Ishikawa (cell line): ENCODE data around the gene BZW2.

ENCODE experiments used
- CEBPB ChIP-seq: IDR thresholded peaks from 2 replicates; pipeline ENCODE4 v1.6.1; 2012
- CREB1 ChIP-seq: IDR thresholded peaks from 2 replicates; pipeline ENCODE4 v1.6.1; 2012; ENCODE audit warnings: low read depth
- EGR1 ChIP-seq: IDR thresholded peaks from 2 replicates; pipeline ENCODE4 v1.6.1; 2012
- EP300 ChIP-seq: IDR thresholded peaks from 2 replicates; pipeline ENCODE4 v1.6.1; 2012; ENCODE audit warnings: borderline replicate concordance
- FOXM1 ChIP-seq: IDR thresholded peaks from 2 replicates; pipeline ENCODE4 v1.6.1; 2012; ENCODE audit warnings: low read depth, borderline replicate concordance
- NFIC ChIP-seq: IDR thresholded peaks from 2 replicates; pipeline ENCODE4 v1.6.1; 2012
- RAD21 ChIP-seq: IDR thresholded peaks from 2 replicates; pipeline ENCODE4 v1.6.1; 2012; ENCODE audit warnings: low read depth
- TAF1 ChIP-seq: IDR thresholded peaks from 2 replicates; pipeline ENCODE4 v1.6.1; 2012; ENCODE audit warnings: low read depth, mild to moderate bottlenecking
- TCF12 ChIP-seq: IDR thresholded peaks from 2 replicates; pipeline ENCODE4 v1.6.1; 2012; ENCODE audit warnings: low read depth
- TEAD4 ChIP-seq: IDR thresholded peaks from 2 replicates; pipeline ENCODE4 v1.6.1; 2012
- YY1 ChIP-seq: IDR thresholded peaks from 2 replicates; pipeline ENCODE4 v1.6.1; 2012; ENCODE audit warnings: low read depth
- ZBTB7A ChIP-seq: IDR thresholded peaks from 2 replicates; pipeline ENCODE4 v1.6.1; 2012; ENCODE audit warnings: low read depth
- TF ChIP-seq, protein P1 (sequence below): IDR thresholded peaks from 2 replicates; pipeline ENCODE4 v1.6.1; 2012; ENCODE audit warnings: low read depth, mild to moderate bottlenecking
- TF ChIP-seq, protein P2 (sequence below): IDR thresholded peaks from 2 replicates; pipeline ENCODE4 v1.6.1; 2012
- TF ChIP-seq, protein P3 (sequence below): IDR thresholded peaks from 2 replicates; pipeline ENCODE4 v1.6.1; 2012

BZW2 gene

DNA sequence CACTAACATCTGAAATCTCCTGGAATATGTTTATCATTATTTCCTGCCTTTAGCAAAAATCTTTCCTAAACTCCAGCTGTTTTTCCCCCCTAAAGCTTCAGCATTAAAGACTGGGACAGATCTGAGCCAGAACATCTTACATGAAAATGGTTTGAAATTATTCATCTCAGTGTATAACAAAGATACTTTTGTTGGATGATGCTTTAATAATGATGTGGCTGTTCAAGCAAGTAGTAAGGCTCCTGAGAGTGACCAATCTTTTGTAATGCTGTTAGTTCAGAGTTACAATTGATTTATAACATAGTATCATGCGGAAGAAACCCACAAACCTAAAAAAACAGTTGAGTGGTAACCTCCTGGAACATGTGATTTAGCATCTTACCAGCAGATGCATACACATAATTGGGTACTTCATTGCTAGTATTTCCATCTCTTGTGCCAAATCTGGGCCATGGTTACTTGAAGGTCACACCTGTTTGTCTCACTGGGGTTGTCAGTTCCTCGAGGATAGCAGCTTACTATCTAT lies 1.5 kb downstream of the BZW2 start:
- TF ChIP-seq, protein P1, sequence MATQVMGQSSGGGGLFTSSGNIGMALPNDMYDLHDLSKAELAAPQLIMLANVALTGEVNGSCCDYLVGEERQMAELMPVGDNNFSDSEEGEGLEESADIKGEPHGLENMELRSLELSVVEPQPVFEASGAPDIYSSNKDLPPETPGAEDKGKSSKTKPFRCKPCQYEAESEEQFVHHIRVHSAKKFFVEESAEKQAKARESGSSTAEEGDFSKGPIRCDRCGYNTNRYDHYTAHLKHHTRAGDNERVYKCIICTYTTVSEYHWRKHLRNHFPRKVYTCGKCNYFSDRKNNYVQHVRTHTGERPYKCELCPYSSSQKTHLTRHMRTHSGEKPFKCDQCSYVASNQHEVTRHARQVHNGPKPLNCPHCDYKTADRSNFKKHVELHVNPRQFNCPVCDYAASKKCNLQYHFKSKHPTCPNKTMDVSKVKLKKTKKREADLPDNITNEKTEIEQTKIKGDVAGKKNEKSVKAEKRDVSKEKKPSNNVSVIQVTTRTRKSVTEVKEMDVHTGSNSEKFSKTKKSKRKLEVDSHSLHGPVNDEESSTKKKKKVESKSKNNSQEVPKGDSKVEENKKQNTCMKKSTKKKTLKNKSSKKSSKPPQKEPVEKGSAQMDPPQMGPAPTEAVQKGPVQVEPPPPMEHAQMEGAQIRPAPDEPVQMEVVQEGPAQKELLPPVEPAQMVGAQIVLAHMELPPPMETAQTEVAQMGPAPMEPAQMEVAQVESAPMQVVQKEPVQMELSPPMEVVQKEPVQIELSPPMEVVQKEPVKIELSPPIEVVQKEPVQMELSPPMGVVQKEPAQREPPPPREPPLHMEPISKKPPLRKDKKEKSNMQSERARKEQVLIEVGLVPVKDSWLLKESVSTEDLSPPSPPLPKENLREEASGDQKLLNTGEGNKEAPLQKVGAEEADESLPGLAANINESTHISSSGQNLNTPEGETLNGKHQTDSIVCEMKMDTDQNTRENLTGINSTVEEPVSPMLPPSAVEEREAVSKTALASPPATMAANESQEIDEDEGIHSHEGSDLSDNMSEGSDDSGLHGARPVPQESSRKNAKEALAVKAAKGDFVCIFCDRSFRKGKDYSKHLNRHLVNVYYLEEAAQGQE = no peak
- TF ChIP-seq NFIC (no peak), TEAD4 (no peak), CREB1 (no peak), TAF1 (no peak), EP300 (no peak), TCF12 (no peak), FOXM1 (no peak)
- TF ChIP-seq, protein P2, sequence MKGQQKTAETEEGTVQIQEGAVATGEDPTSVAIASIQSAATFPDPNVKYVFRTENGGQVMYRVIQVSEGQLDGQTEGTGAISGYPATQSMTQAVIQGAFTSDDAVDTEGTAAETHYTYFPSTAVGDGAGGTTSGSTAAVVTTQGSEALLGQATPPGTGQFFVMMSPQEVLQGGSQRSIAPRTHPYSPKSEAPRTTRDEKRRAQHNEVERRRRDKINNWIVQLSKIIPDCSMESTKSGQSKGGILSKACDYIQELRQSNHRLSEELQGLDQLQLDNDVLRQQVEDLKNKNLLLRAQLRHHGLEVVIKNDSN = no peak

DNA sequence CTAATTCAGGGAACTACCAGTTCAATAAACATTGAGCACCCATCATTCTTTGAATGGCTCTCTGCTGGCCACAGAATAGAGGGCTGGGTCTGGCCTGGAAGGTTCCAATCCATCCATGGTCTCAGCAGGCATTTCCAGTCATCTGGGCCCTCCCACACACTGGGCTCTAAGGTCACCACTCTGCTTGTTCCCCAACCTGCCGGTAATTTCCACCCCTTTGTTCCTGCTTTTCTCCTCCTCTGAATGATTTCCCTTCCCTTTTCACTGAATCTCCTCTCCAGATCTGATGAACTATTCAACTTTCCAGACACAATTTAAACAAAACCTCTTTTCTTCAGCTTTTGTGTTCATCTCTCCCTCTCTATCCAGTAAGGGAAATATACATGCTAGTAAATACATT lies 2.6 kb downstream of the BZW2 start:
- TF ChIP-seq EP300 (no peak), CREB1 (no peak), CEBPB (no peak), EGR1 (no peak), ZBTB7A (no peak), FOXM1 (no peak), TAF1 (no peak), TEAD4 (no peak), TCF12 (no peak), YY1 (no peak), RAD21 (no peak), NFIC (no peak)
- TF ChIP-seq, protein P2 = no peak
- TF ChIP-seq, protein P1 = no peak
- TF ChIP-seq, protein P3, sequence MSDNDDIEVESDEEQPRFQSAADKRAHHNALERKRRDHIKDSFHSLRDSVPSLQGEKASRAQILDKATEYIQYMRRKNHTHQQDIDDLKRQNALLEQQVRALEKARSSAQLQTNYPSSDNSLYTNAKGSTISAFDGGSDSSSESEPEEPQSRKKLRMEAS = no peak

DNA sequence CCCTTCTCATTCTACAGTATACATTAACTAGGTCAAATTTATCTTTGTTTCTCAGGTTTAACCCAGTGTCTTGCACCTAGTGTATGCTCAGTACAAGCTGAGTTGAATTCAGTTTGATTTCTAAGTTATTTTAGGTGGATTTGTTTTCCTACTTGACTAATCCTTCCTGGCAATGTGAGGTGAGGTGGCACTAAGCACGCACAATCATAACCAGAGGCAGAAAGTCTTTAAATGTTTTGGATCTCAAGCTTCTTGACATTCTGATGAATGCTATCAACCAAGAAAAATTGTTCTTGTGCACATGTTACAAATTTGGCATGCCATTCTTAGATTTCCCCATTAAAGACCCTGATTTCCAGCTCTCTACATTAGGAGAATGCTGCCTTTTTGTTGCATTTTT lies 3.2 kb downstream of the BZW2 start:
- no peak for TF ChIP-seq CEBPB
- no peak for TF ChIP-seq TEAD4
- TF ChIP-seq NFIC = no peak
- TF ChIP-seq, protein P2 = no peak
- no peak for TF ChIP-seq FOXM1
- TF ChIP-seq EP300 = no peak
- no peak for TF ChIP-seq TCF12
- TF ChIP-seq, protein P1 = no peak
- TF ChIP-seq EGR1 = no peak
- TF ChIP-seq YY1 = no peak
- TF ChIP-seq CREB1 = no peak
- TF ChIP-seq ZBTB7A = no peak
- no peak for TF ChIP-seq RAD21
- TF ChIP-seq, protein P3 = no peak
- no peak for TF ChIP-seq TAF1

DNA sequence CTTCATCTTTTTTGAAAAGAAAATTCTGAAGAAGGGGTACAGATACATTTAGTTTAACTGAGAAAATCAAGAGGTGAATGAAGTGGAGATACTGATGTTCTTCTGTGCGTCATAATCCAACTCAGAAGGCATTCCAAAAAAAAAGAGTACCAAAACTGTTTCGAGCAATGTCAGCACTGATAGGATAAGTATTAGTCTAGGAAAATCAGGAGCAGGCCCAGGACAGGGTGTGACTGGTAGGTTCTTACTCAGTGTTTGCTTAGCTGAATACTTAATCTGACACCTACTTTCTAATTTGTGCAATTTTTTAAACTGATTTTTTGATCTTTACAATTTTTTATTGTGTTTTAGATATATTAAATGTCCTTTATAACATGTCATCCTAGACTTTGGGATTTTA lies 4.3 kb downstream of the BZW2 start:
- TF ChIP-seq EP300 = no peak
